Mesenchymal stem cell (in vitro differentiated cells and primary cell): ENCODE measurements around the gene G3BP2.
"Not testable (repeated sequence)": the region's sequence is repeated elsewhere in the genome, so short reads cannot be mapped to it uniquely, and the experiment has no call there.

Experiments used
- DNase-seq: peaks from one replicate; pipeline ENCODE4 v3.0.0-alpha.2; 2013
- H2AFZ ChIP-seq: one replicate; pipeline ENCODE4 v1.6.1; 2013; ENCODE audit warnings: low read depth, mild to moderate bottlenecking, control low read depth, inconsistent platforms, low read length, moderate library complexity
- H2AK5ac ChIP-seq: 2 replicates; pipeline ENCODE4 v1.6.1; 2013; ENCODE audit warnings: low read length, moderate library complexity, mild to moderate bottlenecking, inconsistent platforms; ENCODE audit not compliant: severe bottlenecking
- H2BK120ac ChIP-seq: one replicate; pipeline ENCODE4 v1.6.1; 2013; ENCODE audit warnings: low read depth, mild to moderate bottlenecking, inconsistent platforms, low read length, moderate library complexity
- H2BK12ac ChIP-seq, 2 experiments: one replicate each; pipeline ENCODE4 v1.6.1; 2013; ENCODE audit warnings: inconsistent platforms in 2 of 2, low read length in 2 of 2, mild to moderate bottlenecking in 2 of 2, moderate library complexity in 2 of 2, control low read depth in 1 of 2
- H2BK15ac ChIP-seq: one replicate; pipeline ENCODE4 v1.6.1; 2013; ENCODE audit warnings: mild to moderate bottlenecking, low read depth, inconsistent platforms; ENCODE audit not compliant: poor library complexity, severe bottlenecking
- H2BK5ac ChIP-seq: 2 replicates; pipeline ENCODE4 v1.6.1; 2013; ENCODE audit warnings: low read depth, mild to moderate bottlenecking, low read length, control low read depth, inconsistent platforms; ENCODE audit not compliant: poor library complexity, severe bottlenecking
- H3K14ac ChIP-seq, 2 experiments: one replicate each; pipeline ENCODE4 v1.6.1; 2013; ENCODE audit warnings: inconsistent platforms in 2 of 2, low read length in 2 of 2, control low read depth in 1 of 2, mild to moderate bottlenecking in 1 of 2, moderate library complexity in 1 of 2
- H3K18ac ChIP-seq, 2 experiments: one replicate each; pipeline ENCODE4 v1.6.1; 2013; ENCODE audit warnings: inconsistent platforms in 2 of 2, low read length in 2 of 2, control low read depth in 1 of 2, low read depth in 1 of 2, mild to moderate bottlenecking in 1 of 2
- H3K23ac ChIP-seq, 2 experiments: one replicate each; pipeline ENCODE4 v1.6.1; 2013; ENCODE audit warnings: inconsistent platforms in 2 of 2, low read length in 2 of 2, mild to moderate bottlenecking in 2 of 2, moderate library complexity in 2 of 2, control low read depth in 1 of 2
- H3K27ac ChIP-seq: 2 replicates; pipeline ENCODE4 v1.5.1; 2013; ENCODE audit warnings: mild to moderate bottlenecking, moderate library complexity, low read length, control low read depth, inconsistent platforms; ENCODE audit not compliant: poor library complexity, severe bottlenecking
- H3K27me3 ChIP-seq, 2 experiments: 2 replicates each; pipeline versions ENCODE4 v1.6.1 to v1.7.0; 2013; ENCODE audit warnings: low read length in 2 of 2, mild to moderate bottlenecking in 2 of 2, moderate library complexity in 2 of 2, control low read depth in 1 of 2, inconsistent platforms in 1 of 2; ENCODE audit not compliant: control insufficient read depth in 1 of 2, insufficient read depth in 1 of 2
- H3K36me3 ChIP-seq, 2 experiments: 2 replicates each; pipeline versions ENCODE4 v1.6.1 to v1.7.0; 2013; ENCODE audit warnings: low read length in 2 of 2, control low read depth in 1 of 2, inconsistent platforms in 1 of 2, low read depth in 1 of 2, mild to moderate bottlenecking in 1 of 2; ENCODE audit not compliant: insufficient read depth in 2 of 2, control insufficient read depth in 1 of 2
- H3K4ac ChIP-seq, 2 experiments: one replicate each; pipeline ENCODE4 v1.6.1; 2013; ENCODE audit warnings: inconsistent platforms in 2 of 2, low read length in 2 of 2, mild to moderate bottlenecking in 2 of 2, moderate library complexity in 2 of 2, control low read depth in 1 of 2, low read depth in 1 of 2
- H3K4me1 ChIP-seq: 2 replicates; pipeline ENCODE4 v1.6.1; 2013; ENCODE audit warnings: low read depth, low read length, control low read depth; ENCODE audit not compliant: control insufficient read depth, insufficient read depth
- H3K4me2 ChIP-seq: 2 replicates; pipeline ENCODE4 v1.6.1; 2013; ENCODE audit warnings: low read length, mild to moderate bottlenecking, inconsistent platforms; ENCODE audit not compliant: poor library complexity, severe bottlenecking
- H3K4me3 ChIP-seq, 2 experiments: 2 replicates each; pipeline versions ENCODE4 v1.5.1 to v1.7.0; 2013; ENCODE audit warnings: low read length in 2 of 2, mild to moderate bottlenecking in 2 of 2, control low read depth in 1 of 2, low read depth in 1 of 2; ENCODE audit not compliant: insufficient read depth in 1 of 2
- H3K79me1 ChIP-seq: replicated peaks from 2 replicates; pipeline ENCODE4 v1.6.1; 2013; ENCODE audit warnings: mild to moderate bottlenecking, control low read depth, low read length, inconsistent platforms; ENCODE audit not compliant: poor library complexity, severe bottlenecking
- H3K9ac ChIP-seq: 2 replicates; pipeline ENCODE4 v1.7.0; 2013; ENCODE audit warnings: mild to moderate bottlenecking, low read length, moderate library complexity
- H3K9me3 ChIP-seq: 2 replicates; pipeline ENCODE4 v1.7.0; 2013; ENCODE audit warnings: mild to moderate bottlenecking, low read length; ENCODE audit not compliant: control insufficient read depth
- H4K8ac ChIP-seq: one replicate; pipeline ENCODE4 v1.6.1; 2013; ENCODE audit warnings: inconsistent platforms, mild to moderate bottlenecking, low read length, moderate library complexity
- H4K91ac ChIP-seq: one replicate; pipeline ENCODE4 v1.6.1; 2013; ENCODE audit warnings: mild to moderate bottlenecking, low read length, inconsistent platforms
- WGBS: methylation state at CpG from one replicate; pipeline ENCODE4 v1.1.7; 2013; ENCODE audit warnings: mixed read lengths; 5-methylcytosine and 5-hydroxymethylcytosine counted together

The G3BP2 gene

DNA sequence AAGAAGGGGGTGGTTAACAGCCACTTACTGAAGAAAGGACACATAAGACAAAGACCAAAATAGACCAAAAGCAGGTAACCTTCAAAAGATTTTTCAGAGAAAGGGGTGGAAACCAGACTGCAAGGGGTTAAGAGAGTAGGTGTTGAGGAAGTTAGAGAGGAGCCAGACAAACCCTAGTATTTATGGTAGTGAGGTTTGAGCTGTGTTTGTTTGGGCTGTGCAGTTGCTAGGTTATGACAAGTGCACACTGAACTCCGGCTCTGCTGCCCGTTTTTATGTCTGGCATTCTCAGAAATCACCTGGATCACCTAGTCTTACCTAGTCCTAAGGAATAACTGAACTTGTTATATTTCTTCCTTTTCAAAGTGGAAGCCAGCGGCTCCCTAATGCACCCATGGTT is 22.9 kb upstream of the G3BP2 start:
- Histone ChIP-seq H4K8ac (no peak overlapping the region), H3K4me1 (no peaks in the 10 kb centered on the region), H2BK120ac (no peak overlapping the region), H3K27ac (no peak overlapping the region), H3K18ac (no peak overlapping the region), H2AFZ (no peak overlapping the region), H3K23ac (no peak overlapping the region), H2BK12ac (no peak overlapping the region), H4K91ac (no peak overlapping the region), H2BK15ac (no peak overlapping the region), H3K27me3 (no peaks in the 10 kb centered on the region), H3K9me3 (no peaks in the 10 kb centered on the region), H3K36me3 (peaks cover 10 to 13% of the 10 kb centered on the region in 2 experiments), H3K4me2 (no peak overlapping the region), H2BK5ac (no peak overlapping the region), H3K79me1 (peaks cover 7% of the 10 kb centered on the region), H3K4ac (no peak overlapping the region), H3K9ac (no peak overlapping the region), H2AK5ac (no peak overlapping the region), H3K14ac (no peak overlapping the region), H3K4me3 (no peak overlapping the region)
- 97% methylated on average over 2 of the region's 3 CpGs for WGBS
- DNase-seq: peak; percentile 55

DNA sequence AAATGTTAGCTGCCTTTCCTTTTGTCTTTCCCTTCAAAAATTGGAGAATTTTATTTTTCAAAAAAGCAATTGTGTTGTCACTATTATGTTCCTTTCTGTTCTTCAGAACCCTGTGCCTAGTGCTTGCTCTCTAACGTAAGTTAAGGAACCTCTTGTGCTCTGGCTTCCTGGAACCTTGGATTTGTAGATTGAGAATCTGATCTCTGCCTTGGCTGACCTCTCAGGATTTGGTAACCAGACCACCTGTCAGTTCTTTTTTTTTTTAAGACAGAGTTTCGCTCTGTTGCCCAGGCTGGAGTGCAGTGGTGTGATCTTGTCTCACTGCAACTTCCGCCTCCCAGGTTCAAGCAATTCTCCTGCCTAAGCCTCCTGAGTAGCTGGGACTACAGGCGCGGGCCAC is 18.9 kb upstream of the G3BP2 start:
- not testable (repeated sequence) for H3K14ac ChIP-seq, H2BK120ac ChIP-seq, H4K91ac ChIP-seq, H3K18ac ChIP-seq, H3K4me1 ChIP-seq, H4K8ac ChIP-seq, DNase-seq, H3K9me3 ChIP-seq, H3K4me3 ChIP-seq, H3K27ac ChIP-seq, H3K27me3 ChIP-seq, H2AK5ac ChIP-seq, H2BK15ac ChIP-seq, H2BK12ac ChIP-seq, H3K23ac ChIP-seq, H3K4me2 ChIP-seq, H3K4ac ChIP-seq, H3K9ac ChIP-seq, H2BK5ac ChIP-seq, H2AFZ ChIP-seq
- peaks cover 15% of the 10 kb centered on the region for H3K79me1 ChIP-seq
- WGBS: 99% methylated on average over 5 of the region's 5 CpGs
- peaks cover 13 to 14% of the 10 kb centered on the region in 2 experiments for H3K36me3 ChIP-seq

DNA sequence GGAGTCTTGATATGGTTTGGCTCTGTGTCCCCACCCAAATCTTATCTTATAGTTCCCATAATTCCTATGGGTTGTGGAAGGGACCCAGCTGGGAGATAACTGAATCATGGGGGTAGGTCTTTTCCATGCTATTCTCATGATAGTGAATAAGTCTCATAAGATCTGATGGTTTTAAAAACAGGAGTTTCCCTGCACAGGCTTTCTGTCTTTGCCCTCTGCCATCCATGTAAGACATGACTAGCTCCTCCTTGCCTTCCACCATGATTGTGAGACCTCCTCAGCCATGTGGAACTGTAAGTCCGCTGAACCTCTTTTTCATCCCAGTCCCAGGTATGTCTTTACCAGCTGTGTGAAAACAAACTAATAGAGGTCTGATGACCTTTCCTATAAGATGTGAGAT is 13.9 kb upstream of the G3BP2 start:
- not testable (repeated sequence) for H3K9ac ChIP-seq, H2AFZ ChIP-seq, H2BK5ac ChIP-seq, H3K4ac ChIP-seq, H4K91ac ChIP-seq, H3K18ac ChIP-seq, H3K36me3 ChIP-seq, H3K27me3 ChIP-seq, H2BK120ac ChIP-seq, H4K8ac ChIP-seq, H2BK15ac ChIP-seq, H3K9me3 ChIP-seq, H3K14ac ChIP-seq, H3K79me1 ChIP-seq, H2AK5ac ChIP-seq, H3K4me2 ChIP-seq, H2BK12ac ChIP-seq, DNase-seq, H3K23ac ChIP-seq, H3K27ac ChIP-seq, H3K4me3 ChIP-seq, H3K4me1 ChIP-seq
- WGBS: no CpG with 5 or more reads among the region's 1 CpG

DNA sequence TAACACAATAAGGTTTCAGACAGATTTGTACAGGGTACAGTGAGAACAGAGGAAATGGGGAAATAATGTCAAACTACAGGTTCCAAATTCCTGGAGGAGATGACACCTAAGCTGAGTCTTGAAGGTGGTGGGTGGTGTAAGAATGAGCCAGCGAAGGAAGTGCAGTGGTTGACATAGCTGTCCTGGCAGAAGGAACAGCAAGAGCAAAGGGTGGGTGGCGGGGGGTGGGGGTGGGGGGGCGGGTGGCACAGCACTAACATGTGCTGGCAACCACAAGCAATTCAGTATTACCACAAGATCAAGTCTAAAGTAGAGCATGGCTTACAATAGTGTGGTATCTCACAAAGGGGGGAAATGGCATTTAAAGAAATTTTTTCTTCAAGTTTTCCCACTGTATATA is 13.1 kb upstream of the G3BP2 start:
- Histone ChIP-seq H2BK12ac (no peak overlapping the region), H3K27ac (no peak overlapping the region), H3K27me3 (no peaks in the 10 kb centered on the region), H3K4me1 (no peaks in the 10 kb centered on the region), H3K79me1 (peaks cover 9% of the 10 kb centered on the region), H2AFZ (no peak overlapping the region), H2AK5ac (no peak overlapping the region), H3K4ac (no peak overlapping the region), H3K9me3 (no peaks in the 10 kb centered on the region), H4K8ac (no peak overlapping the region), H3K14ac (no peak overlapping the region), H4K91ac (no peak overlapping the region), H2BK5ac (no peak overlapping the region), H2BK15ac (no peak overlapping the region), H3K4me3 (no peak overlapping the region), H3K4me2 (no peak overlapping the region), H3K18ac (no peak overlapping the region), H2BK120ac (no peak overlapping the region), H3K23ac (no peak overlapping the region), H3K9ac (no peak overlapping the region), H3K36me3 (peaks cover under 1 to 4% of the 10 kb centered on the region in 2 experiments)
- no CpG with 5 or more reads among the region's 3 CpGs for WGBS
- DNase-seq: no peak
